Dedifferentiated amniotic fluid mesenchymal stem cell (primary cell): ENCODE results near the gene SPTBN2.
A peak's percentile ranks its signal among the peaks of the same experiment; 100 is the strongest.

Experiments
- DNase-seq: peaks from one replicate; pipeline ENCODE4 v3.0.0-alpha.2; 2016; ENCODE audit errors: extremely low spot score

SPTBN2 gene

DNA sequence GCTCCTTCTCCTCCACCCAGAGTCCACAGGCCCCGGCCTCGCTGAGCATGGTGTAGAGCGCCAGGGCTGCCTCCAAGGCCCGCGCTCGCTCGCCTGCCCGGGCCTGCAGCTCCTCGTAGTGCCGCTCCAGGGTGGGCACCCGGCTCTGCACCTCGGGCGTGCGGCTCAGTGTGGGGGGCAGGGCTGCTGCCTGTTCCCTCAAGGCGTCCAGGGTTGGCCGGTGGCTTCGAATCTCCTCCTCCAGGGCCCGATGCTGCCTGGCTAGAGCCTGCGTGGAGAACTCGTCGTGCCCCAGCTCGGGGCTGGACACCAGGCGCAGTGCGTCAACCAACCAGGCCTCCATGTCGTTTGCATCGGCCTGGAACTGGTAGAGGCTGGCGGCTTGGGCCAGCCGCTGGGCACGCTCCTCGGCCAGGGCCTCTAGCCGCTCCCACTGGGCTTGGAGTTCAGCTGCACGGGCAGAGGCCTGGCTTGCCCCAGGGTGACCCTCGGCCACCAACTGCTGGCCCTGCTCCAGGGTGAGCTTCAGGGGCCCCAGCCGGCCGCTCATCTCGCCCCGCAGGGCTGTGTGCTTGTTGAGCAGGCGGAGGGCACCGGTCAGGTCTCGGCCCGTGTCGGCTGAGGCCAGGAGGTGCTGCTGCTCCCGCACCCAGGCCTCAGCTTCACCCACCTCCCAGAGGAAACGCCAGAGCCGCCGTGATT is 24.2 kb downstream of the SPTBN2 start:
- DNase-seq: no peak

DNA sequence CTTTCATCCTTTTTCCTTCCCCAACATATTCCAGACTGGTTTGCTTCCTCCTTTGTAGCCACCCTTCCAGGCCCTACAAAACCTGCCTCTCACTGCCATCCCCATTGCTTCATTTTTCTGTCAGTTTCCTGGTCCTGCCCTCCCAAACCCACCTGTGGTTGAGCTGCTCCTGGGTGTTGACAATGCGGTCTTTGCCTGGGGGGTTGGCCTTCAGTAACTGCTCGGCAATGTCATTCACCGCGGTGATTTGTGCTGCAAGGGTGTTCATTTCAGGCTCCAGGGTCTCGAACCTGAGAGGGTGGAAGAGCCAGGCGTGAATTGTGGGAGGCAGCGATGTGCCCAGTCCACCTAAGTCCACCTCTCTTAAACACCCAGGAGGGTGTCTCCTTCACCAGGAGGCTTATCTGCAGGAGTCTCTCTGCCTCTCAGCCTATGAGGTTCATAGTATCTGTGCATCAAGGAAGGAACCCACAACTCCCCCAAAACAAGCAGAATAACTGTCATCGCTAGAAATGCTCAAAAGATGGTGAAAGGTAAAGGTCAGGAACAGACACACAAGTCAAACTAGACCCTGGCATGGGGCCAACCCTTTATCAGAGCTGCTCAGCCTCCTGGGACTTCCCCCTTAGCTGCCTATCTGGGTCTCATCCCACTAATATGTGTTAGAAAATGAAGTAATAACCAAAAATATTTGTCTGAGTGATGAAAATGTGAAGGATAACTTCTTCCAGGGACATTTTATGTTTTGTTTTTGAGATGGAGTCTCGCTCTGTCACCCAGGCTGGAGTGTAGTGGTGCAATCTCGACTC is 27.4 kb downstream of the SPTBN2 start:
- no peak for DNase-seq

DNA sequence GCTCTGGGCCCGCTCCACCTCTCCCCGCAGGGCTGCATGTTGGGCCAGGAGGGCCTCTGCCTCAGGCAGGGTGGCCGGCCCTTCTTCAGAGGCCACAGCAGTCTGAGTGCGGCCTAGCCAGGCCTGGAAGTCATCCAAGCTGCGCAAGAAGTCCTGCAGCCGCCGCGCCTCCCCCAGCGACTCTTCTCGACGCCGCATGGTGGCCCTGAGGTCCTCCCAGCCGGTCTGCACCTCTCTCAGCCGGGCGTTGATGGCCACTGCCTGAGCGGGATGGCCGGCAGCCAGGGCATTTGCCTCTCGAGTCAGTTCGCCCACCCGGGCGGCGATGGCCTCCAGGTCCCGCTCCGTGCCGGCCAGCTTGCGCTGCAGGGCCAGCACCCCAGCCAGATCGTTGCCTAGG is 28.3 kb downstream of the SPTBN2 start:
- DNase-seq: no peak

DNA sequence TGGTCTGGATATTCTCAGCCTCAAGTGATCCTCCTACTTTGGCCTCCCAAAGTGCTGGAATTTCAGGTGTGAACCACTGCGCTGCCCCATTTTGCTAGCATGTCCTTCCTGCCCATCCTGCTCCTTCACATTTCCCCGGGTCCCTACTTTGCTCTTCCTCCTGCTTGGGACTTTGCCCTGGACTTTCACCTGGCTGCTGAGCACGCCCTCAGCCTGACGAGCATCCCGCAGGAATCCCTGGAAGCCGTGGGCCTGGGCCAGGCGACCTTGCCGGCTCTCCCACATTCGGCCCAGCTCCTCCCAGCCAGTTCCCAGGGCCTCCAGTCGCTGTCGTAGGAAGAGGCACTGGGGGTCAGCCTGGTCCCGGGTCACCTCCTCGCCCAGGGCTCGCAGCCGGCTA is 28.7 kb downstream of the SPTBN2 start:
- DNase-seq: no peak

DNA sequence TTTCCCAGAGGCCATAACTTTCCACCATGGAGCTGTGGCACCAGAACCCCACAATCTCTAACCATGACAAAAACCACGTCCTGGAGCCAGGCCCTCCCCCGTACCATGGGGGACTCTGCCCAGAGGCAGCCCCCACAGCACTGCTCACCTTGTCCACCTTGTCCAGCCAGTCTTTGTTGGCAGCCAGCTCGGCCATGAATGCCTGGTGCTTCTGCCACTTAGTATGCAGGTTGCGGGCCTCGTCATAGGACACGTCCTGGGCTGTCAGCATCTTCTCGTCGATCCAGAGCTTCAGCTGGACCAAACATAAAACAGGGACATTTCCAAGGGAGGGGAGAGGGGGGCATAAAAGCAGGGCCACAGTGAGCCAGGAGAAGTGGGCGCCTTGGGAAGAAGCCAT is 30.5 kb downstream of the SPTBN2 start:
- no peak for DNase-seq

DNA sequence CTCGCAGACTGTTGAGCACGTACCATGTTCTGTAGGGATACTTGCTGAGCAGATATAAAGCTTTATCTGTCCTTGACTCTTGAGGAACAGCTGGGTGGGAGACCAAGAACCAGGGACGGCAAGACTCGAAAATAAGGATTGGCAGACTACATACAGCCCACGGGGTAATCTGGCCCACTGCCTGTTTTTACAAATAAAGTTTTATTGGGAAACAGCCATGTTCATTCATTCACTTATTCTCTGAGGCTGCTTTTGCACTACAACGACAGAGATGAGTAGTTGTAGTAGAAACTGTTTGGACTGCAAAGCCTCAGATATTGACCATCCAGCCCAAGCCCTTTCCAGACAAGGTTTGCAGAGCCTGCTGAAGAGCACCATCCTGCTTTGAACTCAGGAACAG is 31.0 kb downstream of the SPTBN2 start:
- DNase-seq: no peak

DNA sequence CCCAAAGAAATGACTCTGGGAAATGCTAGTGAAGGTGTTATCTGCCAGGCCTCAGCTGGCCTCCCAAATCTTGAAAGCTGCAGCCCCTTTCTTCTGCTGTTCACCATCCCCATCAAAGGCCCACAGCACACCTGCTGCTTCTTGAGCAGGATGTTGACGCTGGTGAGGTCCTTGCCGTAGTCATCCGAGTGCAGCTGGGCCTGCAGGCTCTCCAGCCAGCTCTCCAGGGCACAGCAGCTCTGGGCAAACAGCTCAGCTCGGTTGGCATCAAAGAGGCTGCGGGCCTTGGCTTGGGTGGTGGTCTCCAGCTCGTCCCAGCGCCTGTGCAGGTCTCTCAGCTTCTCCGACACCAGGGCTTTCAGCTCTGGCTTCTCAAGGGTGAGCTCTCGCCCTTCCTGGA is 32.9 kb downstream of the SPTBN2 start:
- DNase-seq: no peak

DNA sequence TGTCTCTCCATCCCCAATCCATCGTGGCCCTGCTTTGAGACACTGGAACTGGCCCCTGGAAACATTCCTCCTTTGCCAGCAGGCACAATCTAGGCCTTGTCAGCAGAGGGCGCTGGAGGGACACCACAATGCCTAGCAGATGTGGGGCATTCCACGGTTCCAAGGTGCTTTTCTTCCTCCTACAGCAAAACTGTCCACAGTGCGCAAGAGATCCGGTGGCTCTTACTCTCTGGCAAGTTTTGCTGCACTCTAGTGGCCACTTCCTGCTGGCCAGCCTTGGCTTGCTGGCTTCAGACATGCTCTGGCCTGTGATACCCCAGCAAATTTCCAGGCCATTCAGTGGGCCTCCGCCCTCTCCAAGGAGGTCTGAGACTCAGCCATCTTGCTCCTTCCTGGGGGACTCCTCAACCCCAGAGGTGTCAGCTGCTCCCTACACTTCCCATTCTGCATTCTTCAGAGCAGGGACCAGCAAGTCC is 34.2 kb downstream of the SPTBN2 start:
- peak; percentile 91 for DNase-seq

DNA sequence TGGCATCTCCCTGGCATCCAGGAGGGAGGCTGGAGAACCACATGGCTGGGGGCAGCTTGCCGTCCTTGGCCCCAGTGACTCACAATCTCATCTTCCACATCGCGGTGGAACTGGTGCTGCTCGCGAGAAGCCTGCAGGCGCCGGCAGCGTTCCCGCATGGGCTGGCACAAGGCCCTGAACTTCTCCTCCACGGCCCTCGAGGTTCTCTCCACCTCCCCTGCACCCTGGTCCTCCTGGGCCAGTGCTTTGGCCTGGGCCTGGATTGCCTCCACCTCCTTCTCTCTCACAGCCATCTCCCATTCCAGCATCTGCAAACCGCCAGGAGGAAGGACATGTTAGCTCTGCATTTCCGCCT is 35.0 kb downstream of the SPTBN2 start:
- DNase-seq: no peak

DNA sequence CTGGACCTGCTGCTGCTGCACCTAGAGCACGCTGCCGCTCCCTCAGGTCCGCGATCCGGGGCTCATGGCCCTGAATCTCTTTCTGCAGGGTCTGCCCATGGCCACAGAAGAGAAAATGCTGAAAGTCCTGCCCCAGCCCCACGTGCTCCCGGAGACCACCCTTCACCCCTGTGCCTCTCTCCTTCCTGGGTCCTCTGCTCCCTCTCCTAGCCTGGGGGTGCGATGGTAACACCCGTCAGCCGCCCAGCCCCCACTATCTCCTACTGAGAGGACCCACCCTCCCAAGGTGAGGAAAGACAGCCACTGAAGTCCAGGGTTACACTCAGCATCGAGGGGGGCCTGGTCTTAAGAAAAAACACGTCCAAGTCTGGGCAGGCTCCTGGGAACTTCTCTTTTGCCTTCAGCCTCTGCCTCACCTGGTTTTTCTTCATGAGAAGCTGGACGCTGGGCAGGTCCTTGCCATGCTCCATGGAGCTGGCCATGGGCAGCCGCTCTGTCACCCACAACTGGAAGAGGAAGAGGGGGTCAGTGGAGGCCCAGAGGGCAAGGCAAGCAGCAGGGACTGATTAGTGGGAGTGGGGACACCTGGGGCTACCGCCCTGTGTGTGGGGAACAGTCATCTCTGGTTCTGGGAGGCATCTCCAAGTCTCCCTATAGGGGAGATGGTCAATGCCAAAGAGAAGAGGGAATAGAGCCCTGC is 35.5 kb downstream of the SPTBN2 start:
- DNase-seq: no peak

DNA sequence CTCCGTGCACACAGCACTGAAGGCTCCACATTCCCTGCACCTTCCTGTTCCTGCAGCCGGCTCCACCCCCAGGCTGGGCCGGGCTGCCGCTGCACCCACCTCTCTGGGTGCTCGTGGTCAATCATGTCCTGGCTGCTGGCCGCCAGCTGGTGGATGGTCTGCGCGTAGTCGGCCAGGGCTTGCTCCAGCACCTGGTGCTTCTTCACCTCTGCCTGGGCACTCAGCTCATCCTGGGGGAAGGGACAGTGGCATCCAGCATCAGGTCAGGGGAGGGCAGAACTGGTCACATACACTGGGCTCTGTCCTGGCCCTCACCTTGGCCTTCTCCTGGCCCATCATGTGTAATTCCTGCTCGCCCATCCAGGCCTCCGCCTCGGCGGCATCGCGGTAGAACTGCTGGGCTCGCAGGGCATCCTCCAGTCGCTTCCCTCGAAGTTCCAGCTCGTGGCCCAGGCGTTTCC is 36.1 kb downstream of the SPTBN2 start:
- DNase-seq: no peak

DNA sequence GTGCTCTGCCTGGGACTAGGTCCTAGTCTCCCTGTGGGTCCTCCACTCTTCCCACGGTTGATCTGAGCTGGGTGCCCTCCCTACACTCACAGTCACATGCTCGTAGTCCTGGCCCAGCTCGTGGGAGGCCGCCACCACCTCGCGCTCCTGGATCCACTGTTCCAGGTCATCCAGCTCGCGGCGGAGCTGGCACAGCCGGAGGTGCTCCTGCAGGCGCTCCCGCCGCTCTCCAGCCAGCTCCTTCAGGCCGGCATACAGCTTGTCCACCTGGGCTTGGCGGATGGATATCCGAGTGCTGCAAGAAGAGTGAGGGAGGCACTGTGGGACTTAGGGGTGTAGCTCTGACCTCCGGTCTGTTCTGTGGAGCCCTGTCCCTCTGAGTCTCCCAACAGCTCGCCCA is 36.6 kb downstream of the SPTBN2 start:
- DNase-seq: no peak

DNA sequence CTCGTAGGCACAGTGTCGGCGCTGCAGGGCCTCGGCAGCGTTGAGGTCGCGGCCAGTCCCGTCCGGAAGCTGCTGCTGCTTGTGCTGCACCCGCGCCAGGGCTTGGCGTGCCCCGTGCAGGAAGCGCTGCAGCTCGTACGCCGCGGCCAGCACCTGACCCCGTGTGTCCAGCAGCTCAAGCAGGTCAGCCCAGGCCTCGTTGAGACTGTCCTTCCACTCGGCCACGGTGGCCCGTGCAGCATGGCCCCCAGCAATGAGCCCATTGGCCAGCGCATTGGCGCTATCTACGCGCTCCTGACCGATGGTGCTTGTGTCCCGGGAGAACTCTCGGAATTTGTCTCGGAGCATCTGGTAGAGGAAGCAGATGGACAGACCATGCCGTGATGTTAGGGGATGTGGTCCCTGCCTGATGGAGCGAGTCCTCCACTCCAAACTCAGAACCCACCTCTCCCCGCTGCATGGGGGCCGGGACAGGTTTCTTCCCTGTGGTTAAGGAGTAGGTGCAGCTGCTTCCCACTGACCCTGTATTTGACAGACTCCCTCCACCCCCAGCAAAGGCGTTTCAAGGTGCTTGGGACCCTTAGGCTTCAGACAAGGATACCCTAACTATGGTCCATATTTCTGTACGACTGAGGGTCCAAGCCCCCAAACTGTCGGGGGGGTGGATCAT is 37.6 kb downstream of the SPTBN2 start:
- DNase-seq: no peak

DNA sequence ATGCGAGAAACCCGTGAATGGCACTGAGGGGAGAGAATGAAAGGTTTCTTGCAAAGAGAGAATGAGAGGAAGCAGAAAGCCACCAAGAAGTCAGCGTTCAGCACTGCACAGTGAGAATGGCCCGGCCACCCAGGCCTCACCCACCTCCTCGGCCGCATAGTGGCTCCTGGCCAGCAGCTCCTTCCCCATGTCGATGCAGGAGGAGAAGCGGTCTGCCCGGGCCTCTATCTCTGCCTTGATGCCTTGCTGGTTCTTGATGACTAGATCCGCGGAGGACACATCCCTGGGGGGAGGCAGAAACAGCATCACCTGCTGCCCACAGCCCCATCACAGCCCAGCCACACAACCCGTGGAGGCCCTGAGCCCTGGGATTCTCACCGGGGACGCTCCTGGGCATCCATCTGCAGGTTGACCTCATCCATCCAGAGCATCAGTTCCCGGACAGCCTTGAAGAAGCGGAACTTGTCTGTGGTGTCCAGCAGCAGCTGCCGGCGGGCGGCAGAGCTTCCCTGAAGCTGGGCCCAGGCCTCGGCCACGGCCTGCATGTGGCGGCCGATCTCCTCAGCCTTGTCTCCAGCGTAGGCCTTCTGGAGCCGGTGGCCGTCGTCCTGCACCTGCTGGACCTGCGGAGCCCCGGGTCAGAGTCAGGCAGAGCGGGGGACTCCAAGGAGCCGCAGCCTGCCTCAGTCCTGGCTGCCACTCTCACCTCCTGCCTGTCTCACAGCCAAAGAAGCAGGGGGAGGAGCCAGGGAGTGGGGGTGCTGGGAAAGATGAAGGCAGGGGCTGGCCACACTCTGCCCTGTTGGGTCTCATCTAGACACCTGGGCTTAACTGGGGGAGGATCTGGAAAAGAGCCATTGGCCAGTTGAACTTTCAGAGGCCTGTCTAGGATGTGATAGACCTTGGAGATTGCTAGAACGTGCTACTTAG is 39.1 kb downstream of the SPTBN2 start:
- DNase-seq: no peak

DNA sequence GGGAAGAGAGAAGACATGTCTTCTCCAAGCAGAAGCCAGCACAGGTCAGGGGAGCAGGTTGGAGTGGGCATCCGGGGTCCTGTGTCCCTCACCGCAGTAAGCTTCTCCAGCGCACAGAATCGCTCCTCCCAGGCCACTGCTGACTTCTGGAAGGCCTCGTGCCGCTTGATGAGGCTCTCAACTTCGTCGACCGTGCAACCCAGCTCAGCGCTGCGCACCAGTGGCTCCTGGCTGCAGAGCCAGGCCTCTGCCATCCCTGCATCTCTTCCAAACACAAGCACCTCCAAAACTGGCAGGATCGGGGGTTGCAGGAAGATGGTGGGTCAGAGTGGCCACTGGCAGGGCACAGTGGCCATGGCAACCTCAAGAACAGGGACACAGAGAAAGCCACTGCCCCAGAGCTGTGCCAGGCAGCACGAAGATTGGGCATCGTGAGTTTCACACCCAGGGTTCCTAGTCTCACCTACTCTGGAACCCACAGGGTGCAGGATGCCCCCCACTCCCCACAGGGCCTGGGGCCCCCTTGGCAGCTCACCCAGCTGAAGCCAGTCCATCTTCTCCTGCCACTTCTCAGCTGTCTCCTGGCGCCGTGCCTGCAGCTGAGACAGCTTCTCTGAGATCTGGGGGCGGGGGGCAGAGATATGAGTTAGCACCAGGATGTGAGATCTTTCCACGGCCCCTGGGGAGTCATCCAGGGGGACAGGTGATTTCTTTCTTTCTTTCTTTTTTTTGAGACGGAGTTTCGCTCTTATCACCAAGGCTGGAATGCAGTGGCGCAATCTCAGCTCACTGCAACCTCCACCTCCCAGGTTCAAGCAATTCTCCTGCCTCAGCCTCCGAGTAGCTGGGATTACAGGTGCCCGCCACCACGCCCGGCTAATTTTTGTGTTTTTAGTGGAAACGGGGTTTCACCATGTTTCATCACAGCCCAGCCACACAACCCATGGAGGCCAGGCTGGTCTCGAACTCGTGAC is 40.2 kb downstream of the SPTBN2 start:
- no peak for DNase-seq

DNA sequence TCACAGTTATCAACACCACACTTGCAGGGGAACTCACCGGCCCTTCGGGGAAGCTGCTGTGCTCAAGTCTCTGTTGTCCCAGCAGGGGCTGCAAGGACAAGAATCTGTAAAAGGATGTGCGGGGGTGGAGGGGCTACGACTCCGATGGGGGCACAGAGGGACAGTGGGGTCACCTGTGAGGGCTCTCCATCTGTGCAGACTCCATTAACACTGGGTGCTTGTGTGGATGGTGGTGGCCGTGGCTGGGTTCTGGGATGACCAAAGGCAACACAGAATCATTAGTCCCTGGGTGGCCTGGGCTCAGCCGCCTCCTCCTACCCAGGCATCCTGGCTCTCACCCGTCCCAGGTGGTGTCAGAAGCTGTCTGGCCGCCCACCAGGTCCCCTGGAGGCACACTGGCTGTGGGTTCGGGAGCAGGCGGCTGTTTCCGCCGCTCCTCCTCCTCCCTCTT is 41.2 kb downstream of the SPTBN2 start:
- no peak for DNase-seq

DNA sequence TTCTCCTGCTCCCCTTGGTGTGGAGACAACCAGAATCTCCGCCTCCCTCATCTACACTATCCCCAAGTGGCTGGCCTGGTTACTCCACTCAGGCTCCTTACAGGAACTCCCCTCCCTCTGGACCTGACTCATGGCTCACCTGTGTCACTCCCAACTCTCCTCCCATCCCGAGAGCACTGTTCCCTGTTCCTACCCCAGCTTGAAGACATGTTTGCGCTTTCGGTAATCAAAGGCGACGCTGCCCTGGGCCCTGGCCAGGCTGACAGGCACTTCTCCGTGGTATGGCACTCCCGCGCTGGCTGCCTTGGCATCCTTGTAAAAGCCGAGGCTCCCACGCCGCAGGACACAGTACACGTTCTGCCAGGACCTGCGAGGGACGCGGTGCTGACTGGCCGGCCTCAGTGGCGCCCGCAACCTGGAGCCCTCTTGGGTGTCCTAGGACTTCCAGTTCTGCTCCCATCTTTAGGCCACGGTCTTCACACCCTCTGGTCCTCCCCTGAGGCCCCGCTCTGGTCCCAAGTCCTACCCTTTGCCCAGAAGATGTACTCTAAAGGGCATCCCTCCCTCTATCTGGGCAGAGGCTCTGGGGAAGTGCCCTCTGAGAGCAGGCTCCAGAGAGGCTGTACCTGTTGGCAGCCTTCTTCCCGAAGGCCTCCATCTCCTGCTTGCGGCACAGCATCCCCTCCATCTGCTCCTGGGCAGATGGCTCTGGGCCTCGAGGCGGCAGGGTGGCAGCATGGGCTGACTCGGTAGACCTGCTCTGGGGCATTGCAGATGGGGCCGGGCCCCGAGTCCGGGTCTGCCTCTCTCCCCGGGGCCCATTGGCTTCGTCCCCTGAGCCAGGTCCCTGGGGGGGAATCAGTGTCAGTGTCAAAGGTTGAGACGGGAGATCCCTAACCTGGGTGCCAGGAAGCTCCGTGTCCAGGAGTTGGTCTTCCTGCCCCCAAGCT is 41.9 kb downstream of the SPTBN2 start:
- no peak for DNase-seq

DNA sequence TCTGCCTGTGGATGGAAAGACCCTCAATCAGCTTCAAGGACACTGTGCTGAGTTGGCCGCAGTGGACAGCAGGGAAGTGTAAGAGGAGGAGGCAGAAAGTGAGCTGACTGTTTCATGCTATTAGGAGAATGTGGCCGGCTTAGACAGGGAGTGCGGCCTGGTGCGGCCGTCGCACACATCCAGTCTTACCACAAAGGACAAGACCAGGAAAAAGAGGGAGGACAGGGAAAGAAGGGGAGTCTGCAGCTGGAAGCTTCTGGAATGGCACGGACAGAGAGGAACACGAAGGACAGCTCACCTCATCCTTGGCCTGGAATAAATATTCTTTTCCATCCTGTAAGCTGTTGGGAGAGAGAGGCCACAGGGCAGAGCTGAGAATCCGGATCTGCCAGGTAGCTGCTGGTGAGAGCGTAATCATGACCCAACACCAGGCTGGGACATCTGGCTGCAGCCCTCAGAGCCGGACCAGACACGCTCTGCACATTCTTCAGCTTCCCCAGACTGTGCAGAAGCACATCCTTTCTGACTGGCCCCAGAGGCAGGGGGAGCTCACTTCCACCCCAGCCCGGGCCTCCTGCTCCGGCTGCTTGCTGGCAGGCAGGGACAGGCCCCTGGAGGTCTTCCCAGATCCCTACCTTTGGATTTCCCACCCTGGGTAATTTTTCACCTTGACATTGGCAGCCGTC is 42.8 kb downstream of the SPTBN2 start:
- no peak for DNase-seq
